Fibroblast of skin of scalp (primary cell): ENCODE measurements around the gene SCN11A. TPM values are rescaled to one million over a fixed set of nuclear protein-coding genes. Genes with fewer than 3 reads are reported as not detected.

Experiments
- DNase-seq: peaks from one replicate; pipeline ENCODE4 v3.0.0-alpha.2; 2013
- polyA plus RNA-seq, 2 experiments: library from polyadenylated mRNA; unstranded; fragments of 120-200 nt; gene quantifications; one replicate each; pipeline ENCODE4 v1.2.1, GENCODE V29; 2013; ENCODE audit not compliant: insufficient read length in 2 of 2

The SCN11A gene
- polyA plus RNA-seq (2013, experiment 1 of 2; ENCODE audit: insufficient read length) = 0.02 TPM
- polyA plus RNA-seq (2013, experiment 2 of 2; ENCODE audit: insufficient read length) = not detected

GRCh38 chr3:39051649-39052561 lies at the start of gene SCN11A, which contains the start of gene WDR48:
Gene SCN11A, minus strand, starts transcription at chr3:39051944. Its CDS starts 101,582 bp downstream, at chr3:38950362.
Gene WDR48, plus strand, starts transcription at chr3:39052016. Its CDS starts 10 bp downstream, at chr3:39052026.
- peak; percentile 91 for DNase-seq

DNA sequence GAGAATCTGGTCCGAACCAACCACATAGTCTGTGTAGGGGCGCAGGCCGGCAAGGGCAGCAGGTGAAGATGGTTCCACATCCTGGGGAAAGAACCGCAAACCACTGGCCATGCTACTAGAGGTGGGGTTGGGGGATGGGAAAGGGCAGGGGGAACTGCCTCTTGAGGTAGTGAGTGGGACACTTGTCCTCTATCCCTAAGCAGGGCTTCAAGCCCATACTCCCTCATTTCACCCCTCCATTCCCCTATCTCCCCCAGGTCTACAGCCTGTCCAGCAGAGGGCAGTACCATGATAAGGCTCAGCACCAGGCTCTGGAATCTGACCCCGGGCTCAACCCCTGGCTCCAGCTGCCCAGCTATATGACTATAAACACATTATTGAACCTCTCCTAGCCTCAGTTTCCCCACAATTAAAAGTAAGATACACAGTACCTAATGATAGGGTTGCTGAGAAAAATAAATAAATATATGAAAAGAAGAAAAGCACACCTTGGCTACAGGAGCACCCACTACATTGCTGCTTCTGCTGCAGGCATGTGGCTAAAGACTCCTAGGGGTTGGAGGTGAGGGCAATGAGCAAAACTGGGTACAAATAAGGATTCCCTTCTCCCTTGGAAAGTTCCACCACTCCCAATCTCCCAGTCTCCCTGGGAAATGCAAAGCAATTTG lies 49.4 kb upstream of the SCN11A start:
- peak; percentile 38 for DNase-seq

DNA sequence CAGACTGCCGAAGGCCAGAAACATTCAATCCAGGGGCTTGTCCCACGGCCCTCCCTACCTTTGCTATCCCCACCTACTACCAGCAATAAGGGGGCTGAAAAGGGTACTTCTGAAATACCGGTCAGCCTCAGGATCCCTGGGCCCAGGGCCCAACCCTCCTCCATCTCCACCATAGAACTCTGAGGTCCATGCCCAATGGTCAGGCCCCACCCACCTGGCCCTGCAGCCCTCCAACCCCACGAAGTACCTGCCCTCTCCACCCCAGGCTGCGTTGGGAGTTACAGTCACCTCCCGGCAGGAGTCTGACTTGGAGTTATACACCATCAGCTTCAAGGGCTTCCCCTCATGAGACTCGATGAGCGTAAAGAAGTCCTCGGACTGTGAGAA lies 48.7 kb upstream of the SCN11A start:
- no peak for DNase-seq

- DNase-seq = no peak
Observed at GRCh38 chr3:39099738-39100499, 48.2 kb upstream of the SCN11A start.

- no peak for DNase-seq
Observed at GRCh38 chr3:39099242-39099641, 47.5 kb upstream of the SCN11A start.

DNA sequence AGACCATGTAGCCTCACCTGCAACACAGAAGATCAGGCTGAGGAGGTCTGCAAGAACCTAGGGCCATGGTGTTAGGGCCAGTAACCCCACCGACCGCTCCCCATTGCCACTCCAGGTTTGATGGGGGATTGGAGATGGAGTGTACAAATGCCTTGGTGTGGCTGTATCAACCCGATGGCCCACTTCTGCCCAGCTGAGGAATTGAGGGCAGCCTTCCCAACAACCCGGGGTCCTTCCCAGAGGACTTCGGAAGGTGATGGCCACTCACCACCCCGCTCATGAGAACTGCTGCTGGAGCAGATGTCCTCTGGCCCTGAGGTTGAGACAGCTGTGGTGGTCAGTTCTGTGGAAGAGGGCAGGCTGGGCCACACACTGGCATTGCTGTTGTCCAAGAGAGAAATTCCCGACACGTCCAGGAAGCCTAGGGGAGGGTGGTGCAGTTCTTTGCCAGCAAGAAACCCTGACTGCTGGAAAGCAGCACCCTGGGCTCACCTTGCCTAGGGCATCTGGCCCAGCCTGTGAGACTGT lies 46.8 kb upstream of the SCN11A start:
- DNase-seq = no peak

DNA sequence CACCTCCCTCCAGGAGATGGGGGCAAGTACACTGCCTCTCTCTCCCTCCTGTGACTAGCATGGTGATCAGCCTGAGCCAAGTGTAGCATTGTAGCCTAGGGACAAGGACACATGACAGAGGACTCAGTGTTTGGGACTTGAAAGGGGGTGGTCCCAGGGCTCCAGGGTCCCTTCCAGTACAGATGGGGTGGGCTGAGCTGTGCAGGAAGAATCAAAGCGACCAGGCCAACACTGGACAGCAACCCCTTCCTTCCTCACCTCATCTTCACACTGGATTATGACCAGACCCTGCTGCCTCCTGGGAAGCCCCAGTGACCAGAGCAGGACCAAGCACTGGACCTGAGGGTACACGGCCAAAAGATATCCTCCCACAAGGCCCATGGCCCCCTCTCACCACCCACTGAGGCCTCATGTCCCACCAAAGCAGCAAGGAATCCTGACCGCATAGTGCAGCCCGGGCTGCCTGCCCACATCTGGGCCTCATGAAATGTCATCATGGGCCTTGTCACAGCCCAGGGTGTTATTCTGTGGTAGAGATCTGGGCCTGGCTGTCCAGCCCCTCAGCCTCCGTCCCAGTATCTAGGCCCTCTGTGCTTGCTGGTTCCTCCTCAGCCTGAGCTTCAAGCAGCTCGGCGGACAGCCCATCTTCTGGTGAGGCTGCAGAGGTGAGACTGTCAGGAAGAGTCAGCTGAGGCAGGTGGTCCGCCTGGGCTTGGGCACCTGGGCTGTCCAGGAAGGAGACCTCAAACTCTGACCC lies 46.1 kb upstream of the SCN11A start:
- no peak for DNase-seq

DNA sequence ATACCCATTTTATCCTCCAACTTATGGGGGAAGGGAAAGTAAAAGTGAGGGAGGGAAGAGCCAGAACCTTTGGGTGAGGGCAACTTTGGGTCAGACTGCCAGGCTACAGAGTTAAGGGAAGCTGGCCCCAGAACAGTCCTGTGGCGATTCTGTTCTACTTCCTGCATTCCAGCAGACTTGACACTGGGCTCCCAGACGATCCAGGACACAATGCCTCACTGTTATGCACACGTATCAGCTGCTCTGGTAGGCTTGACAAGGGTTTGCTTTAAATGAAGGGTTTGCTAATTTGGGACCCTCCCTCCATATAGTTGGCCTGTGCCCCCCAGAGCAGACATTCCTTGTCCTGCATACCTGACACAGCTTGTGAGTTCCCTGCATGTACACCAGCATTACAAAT lies 45.0 kb upstream of the SCN11A start:
- DNase-seq = no peak

GRCh38 chr3:39095778-39096177 lies 44.0 kb upstream of the SCN11A start:
- no peak for DNase-seq

DNA sequence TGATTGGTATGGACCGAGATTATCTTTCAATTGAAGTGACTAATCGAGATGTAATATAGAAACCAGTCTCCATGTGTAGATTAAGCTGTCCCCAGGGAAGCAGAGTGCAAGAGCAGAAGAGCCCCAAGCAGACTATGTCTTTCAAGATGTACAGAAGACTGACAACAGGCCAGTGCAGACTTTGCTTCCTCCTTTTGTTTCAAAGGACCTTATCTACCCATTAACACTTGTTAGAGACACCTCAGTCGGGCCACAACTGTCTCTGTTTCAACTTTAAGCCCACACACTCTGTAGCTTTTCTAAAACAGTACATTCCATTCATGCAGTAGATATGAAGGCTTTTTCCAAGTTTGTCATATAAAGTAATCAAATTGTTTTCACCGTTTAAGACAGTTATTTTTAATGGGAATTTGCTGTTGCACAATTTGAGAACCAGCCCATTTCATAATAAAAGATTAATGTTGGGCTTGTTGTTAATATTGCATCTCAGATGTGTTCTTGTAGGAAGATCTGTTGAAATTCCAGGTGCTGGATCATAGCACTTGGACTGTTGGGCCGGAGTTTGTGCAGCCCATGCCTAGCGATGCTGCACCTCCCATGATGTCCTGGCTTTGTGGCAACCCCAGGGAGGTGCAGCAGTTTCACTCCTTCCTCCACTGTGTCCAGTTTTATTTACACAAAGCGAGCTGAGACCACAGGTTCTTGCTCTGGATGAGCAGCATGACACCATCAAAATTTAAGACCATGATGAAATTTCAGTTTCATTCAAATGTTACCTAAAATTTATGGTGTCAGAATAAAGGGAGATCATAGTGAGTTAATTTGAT lies 43.3 kb upstream of the SCN11A start:
- DNase-seq = no peak

DNA sequence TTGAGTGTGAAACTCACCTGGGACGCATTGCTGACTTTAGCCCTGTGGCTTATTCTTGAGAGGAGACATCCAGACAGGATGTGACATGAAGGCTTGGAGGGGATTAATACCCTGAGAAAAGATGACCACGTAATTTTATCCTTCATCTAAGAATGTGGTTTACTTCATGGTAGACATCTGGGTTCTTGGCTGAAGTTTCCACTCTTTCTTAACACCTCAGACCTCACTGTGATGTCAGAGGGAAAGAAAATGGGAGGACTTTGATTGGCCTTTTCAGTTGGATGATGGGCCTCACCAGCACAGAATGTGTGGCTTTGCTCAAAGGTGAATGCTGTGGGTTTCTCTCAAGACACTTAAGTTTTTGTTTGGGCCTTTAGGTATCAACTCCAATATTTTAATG lies 39.2 kb upstream of the SCN11A start:
- DNase-seq = no peak

GRCh38 chr3:39088889-39089288 lies 37.1 kb upstream of the SCN11A start:
- DNase-seq = no peak

DNA sequence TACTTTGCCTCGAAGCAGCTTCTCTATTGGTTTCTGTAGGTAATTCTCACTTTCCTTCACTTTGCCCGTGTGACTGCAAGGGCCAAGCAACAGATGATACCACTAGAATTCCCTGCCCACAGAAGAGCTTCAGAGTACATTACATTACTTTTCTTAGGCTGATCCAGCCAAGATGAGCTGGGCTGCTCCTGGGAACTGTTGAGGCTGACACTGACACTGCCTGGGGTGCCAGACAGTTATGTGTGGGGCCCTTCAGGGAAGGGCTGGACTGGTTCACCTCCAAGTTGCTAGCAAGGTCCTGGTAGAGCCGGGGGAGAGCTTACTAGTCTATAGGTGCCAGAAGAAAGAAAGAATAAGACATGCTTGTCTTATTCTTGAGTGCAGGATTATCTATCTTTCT lies 36.7 kb upstream of the SCN11A start:
- DNase-seq = no peak

GRCh38 chr3:39086144-39086543 lies 34.4 kb upstream of the SCN11A start:
- no peak for DNase-seq

GRCh38 chr3:39082666-39083313 lies 31.0 kb upstream of the SCN11A start:
- DNase-seq = no peak

- no peak for DNase-seq
Observed at GRCh38 chr3:39080026-39080425, 28.3 kb upstream of the SCN11A start.

DNA sequence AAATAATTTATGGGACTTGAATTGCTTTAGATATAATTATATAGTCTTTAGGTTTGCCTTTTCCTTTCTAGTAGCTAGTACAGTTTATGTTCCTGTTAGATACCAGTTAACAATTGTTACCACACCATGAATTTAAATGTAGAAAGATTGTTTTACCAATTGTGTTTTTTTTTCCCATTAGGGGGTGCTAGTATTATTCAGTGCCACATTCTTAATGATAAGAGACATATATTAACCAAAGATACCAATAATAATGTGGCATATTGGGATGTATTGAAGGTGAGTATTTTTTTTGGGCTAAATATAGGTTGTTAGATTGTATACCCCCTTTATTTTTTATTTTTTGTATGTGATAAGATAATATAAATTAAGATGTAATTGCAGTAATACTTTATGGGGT lies 27.8 kb upstream of the SCN11A start:
- no peak for DNase-seq

- no peak for DNase-seq
Observed at GRCh38 chr3:39075910-39076309, 24.2 kb upstream of the SCN11A start.

GRCh38 chr3:39068556-39068955 lies 16.8 kb upstream of the SCN11A start:
- DNase-seq = no peak

- DNase-seq = no peak
Observed at GRCh38 chr3:39067286-39067685, 15.5 kb upstream of the SCN11A start.
